ENCODE data around the gene FBXO17. TPM values are rescaled to one million over a fixed set of nuclear protein-coding genes. Genes with fewer than 3 reads are reported as not detected.

Gene FBXO17
- polyA plus RNA-seq, 4 donors, result 51.3 to 93.4 (median 81.1) TPM

DNA sequence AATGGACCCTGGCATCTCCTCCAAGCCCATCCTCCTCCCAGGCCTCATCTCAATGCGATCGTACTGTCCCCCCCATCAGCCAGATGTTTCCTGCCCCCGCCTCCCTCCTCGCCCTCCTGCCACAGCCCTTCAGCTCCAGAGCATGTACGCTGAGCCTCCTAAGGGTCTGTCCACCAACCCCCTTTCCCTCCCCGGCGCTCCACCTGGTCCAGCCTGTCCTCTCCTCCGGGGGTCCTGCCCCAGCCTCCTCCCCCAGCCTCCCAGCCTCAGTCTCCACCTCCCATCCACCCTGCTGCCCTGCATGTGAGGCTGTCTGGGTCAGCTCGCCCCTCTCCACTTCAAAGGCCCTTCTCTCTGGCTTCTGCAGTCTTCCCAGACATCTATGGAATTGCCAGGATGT, 80.6 kb downstream of the FBXO17 start:
- no peak for DNase-seq (ENCODE audit: low read depth in 4 of 4, low spot score in 2 of 4)

DNA sequence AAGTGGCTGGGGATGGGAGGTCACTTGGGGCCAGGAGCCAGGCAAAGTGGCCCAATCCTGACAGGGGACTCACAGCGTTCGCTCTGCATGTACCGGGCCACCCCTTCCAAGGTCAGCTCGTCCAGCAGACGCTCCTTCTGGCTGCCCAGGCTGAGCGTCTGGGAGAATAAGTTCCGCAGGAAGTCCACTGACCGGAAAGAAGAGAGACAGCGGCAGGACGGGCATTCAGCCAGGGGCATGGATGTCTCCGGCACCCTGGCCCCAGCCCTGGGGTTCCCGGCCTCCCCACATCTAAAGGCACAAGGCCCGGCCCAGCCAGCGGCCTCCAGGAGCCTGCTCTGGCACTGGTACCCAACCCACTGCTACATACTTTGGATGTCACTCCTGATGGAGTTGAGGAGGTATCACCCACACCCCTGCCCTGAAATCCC, 82.2 kb downstream of the FBXO17 start:
- DNase-seq (ENCODE audit: low read depth in 4 of 4, low spot score in 2 of 4), result no peak

DNA sequence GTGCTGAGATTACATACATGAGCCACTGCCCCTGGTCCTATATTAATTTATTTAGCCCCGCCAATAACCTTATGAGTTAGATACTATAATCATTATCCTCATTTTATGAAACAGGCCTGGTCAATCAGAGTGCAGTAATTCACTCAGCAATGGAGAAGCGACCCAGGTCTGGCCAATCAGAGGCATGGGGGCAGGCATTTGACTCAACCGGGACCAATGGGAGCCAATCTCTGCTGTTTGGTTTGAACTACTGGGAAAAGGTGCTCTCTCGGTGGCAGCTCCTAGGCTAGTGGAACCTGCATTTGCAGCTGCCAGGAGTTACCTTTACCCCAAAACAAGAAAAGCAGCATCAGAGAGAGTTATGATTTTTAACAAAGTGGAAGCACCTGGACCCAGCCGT, 82.7 kb downstream of the FBXO17 start:
- DNase-seq (ENCODE audit: low read depth in 4 of 4, low spot score in 2 of 4), result no peak

DNA sequence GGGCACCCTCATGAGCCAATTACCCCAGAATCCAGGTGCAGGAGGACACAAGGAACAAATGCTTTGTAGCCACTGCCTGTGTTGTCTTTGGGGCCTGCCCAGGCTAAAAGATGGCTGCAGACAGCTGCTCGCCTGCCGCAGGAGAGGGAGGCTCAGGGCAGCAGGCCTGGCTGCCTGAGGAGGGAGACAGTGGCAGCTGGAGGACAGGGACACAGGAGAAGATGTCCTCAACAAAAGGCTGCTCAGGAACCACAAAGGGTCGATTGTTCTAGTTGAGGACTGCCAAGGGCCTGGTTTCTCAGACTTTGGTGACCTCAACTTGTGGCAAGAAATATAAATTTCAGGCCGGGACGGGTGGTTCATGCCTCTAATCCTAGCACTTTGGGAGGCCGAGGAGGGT, 83.8 kb downstream of the FBXO17 start:
- no peak for DNase-seq (ENCODE audit: low read depth in 4 of 4, low spot score in 2 of 4)

Other genes starting within 250 kb of the FBXO17 start
- gene CAPN12, start 231.3 kb downstream of the FBXO17 start, polyA plus RNA-seq (ENCODE audit: insufficient read length in 4 of 4), result 10 to 100 TPM in 2 of 4 donors, 1 to 10 TPM in 2; 4.6 to 11.3 (median 7.4) TPM
- gene LGALS7, start 202.2 kb downstream of the FBXO17 start, polyA plus RNA-seq (ENCODE audit: insufficient read length in 4 of 4), result 1 to 10 TPM in 1 of 4 donors, under 1 TPM in 2, not detected in 1; 0.41 to 1.4 (median 0.71) TPM
- 1 to 10 TPM in 2 of 4 donors, under 1 TPM in 1, not detected in 1; 0.95 to 3.2 (median 1.4) TPM for gene LGALS7B, start 186.5 kb downstream of the FBXO17 start, polyA plus RNA-seq (ENCODE audit: insufficient read length in 4 of 4)
- 1 to 10 TPM in 3 of 4 donors, under 1 TPM in 1; 0.97 to 3.0 (median 2.0) TPM for gene LGALS4, start 162.8 kb downstream of the FBXO17 start, polyA plus RNA-seq (ENCODE audit: insufficient read length in 4 of 4)
- gene ECH1, start 143.9 kb downstream of the FBXO17 start, polyA plus RNA-seq (ENCODE audit: insufficient read length in 4 of 4), result 100 to 1,000 TPM; 149 to 161 (median 153) TPM
- 100 to 1,000 TPM; 434 to 500 (median 466) TPM for gene HNRNPL, start 125.8 kb downstream of the FBXO17 start, polyA plus RNA-seq (ENCODE audit: insufficient read length in 4 of 4)
- gene RINL, start 97.5 kb downstream of the FBXO17 start, polyA plus RNA-seq (ENCODE audit: insufficient read length in 4 of 4), result 10 to 100 TPM in 1 of 4 donors, 1 to 10 TPM in 3; 7.1 to 10.0 (median 8.3) TPM
- 10 to 100 TPM; 37.9 to 53.1 (median 43.9) TPM for gene SIRT2, start 76.1 kb downstream of the FBXO17 start, polyA plus RNA-seq (ENCODE audit: insufficient read length in 4 of 4)
- 10 to 100 TPM in 2 of 4 donors, 1 to 10 TPM in 2; 8.2 to 13.4 (median 11.4) TPM for gene NFKBIB, start 75.8 kb downstream of the FBXO17 start, polyA plus RNA-seq (ENCODE audit: insufficient read length in 4 of 4)
- gene CCER2, start 63.6 kb downstream of the FBXO17 start, polyA plus RNA-seq (ENCODE audit: insufficient read length in 4 of 4), result 1 to 10 TPM in 2 of 4 donors, under 1 TPM in 2; 0.47 to 1.5 (median 1.1) TPM
- 10 to 100 TPM; 31.3 to 72.0 (median 53.4) TPM for gene SARS2, start 45.0 kb downstream of the FBXO17 start, polyA plus RNA-seq (ENCODE audit: insufficient read length in 4 of 4)
- gene MRPS12, start 44.8 kb downstream of the FBXO17 start, polyA plus RNA-seq (ENCODE audit: insufficient read length in 4 of 4), result 10 to 100 TPM; 17.7 to 37.4 (median 26.9) TPM
- gene FBXO27, start 56.8 kb upstream of the FBXO17 start, polyA plus RNA-seq (ENCODE audit: insufficient read length in 4 of 4), result 1 to 10 TPM; 6.1 to 9.8 (median 7.8) TPM
- gene ACP7, start 108.6 kb upstream of the FBXO17 start, polyA plus RNA-seq (ENCODE audit: insufficient read length in 4 of 4), result 1 to 10 TPM in 1 of 4 donors, under 1 TPM in 3; 0.13 to 1.5 (median 0.56) TPM
- 10 to 100 TPM; 42.6 to 80.8 (median 71.0) TPM for gene PAK4, start 150.0 kb upstream of the FBXO17 start, polyA plus RNA-seq (ENCODE audit: insufficient read length in 4 of 4)
- 1 to 10 TPM in 3 of 4 donors, under 1 TPM in 1; 0.99 to 4.0 (median 1.4) TPM for gene NCCRP1, start 221.2 kb upstream of the FBXO17 start, polyA plus RNA-seq (ENCODE audit: insufficient read length in 4 of 4)
- not detected for gene SYCN, start 228.5 kb upstream of the FBXO17 start, polyA plus RNA-seq (ENCODE audit: insufficient read length in 4 of 4)

All from left renal cortex interstitium (tissue), 4 donors.